LNCaP clone FGC (cell line): Measurements from ENCODE around the gene SLN.
A peak's percentile ranks its signal among the peaks of the same experiment; 100 is the strongest.

Experiments
- DNase-seq: peaks from one replicate; pipeline ENCODE4 v3.0.0-alpha.2; 2011; ENCODE audit warnings: low read depth
- H3K4me3 ChIP-seq: 2 replicates; pipeline ENCODE4 v1.5.1; 2011; ENCODE audit warnings: mild to moderate bottlenecking, low read depth, low read length, control low read depth
- TF ChIP-seq, protein P1 (sequence below): IDR thresholded peaks from 2 replicates; pipeline ENCODE4 v1.5.1; 2012; ENCODE audit warnings: mild to moderate bottlenecking; ENCODE audit not compliant: control insufficient read depth, insufficient read depth; ENCODE audit errors: extremely low read depth

Gene SLN

DNA sequence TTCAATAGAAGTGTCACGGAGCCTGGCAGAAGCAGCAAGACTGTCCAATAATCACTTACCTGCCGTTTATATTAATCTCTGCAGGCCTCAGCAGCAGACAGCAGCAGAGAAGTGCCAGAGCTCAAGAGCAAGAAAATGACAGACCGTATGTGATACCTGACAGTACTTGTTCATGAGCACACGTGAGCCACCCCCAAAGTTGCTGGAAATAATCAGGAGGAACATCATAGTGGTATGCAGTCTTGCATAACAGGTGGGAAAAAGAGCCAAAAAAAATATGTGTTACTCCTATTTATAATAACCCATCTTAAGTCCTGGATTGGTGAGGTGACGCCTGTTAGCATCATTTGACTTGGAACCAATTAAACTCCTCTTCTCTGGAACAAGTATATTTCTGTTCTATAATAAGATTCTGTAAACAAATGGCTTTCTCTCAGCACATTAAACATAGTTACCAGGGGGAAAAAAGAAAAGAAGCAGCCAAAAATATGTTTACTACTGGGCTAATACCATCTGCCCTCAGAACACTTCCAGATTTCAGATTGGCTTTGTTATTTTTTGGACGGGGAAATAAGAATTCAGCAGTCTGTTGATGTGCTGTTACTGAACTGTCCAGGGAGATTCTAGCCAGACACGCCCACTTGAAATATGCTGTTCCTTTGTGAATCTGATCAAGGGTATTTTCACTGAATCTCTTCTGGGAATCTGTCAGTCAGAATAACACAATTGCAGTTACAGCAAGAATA is 7.9 kb upstream of the SLN start:
- no peak overlapping the region for H3K4me3 ChIP-seq
- DNase-seq = no peak
- TF ChIP-seq, protein P1, sequence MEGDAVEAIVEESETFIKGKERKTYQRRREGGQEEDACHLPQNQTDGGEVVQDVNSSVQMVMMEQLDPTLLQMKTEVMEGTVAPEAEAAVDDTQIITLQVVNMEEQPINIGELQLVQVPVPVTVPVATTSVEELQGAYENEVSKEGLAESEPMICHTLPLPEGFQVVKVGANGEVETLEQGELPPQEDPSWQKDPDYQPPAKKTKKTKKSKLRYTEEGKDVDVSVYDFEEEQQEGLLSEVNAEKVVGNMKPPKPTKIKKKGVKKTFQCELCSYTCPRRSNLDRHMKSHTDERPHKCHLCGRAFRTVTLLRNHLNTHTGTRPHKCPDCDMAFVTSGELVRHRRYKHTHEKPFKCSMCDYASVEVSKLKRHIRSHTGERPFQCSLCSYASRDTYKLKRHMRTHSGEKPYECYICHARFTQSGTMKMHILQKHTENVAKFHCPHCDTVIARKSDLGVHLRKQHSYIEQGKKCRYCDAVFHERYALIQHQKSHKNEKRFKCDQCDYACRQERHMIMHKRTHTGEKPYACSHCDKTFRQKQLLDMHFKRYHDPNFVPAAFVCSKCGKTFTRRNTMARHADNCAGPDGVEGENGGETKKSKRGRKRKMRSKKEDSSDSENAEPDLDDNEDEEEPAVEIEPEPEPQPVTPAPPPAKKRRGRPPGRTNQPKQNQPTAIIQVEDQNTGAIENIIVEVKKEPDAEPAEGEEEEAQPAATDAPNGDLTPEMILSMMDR = no peak

DNA sequence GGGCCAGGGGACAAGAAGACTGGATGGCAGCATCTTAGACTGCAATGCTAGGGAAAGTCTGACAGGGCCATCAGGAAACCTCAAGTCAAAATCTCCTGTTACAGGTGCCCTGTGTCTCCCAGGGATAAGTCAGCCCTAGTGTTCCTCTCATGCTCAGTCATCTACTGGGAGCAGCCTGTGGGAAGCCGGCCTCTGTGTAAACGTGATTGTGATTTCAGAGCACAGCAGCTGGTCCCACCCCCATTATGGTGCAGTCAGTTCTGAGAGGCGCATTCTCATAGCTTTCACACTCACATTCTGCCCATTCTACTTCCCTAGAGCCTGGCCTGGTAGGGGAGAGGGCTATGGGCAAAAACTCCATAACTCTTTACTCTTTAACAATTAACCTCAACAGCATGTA is 7.2 kb upstream of the SLN start:
- no peak overlapping the region for H3K4me3 ChIP-seq
- TF ChIP-seq, protein P1 = no peak
- DNase-seq = no peak

DNA sequence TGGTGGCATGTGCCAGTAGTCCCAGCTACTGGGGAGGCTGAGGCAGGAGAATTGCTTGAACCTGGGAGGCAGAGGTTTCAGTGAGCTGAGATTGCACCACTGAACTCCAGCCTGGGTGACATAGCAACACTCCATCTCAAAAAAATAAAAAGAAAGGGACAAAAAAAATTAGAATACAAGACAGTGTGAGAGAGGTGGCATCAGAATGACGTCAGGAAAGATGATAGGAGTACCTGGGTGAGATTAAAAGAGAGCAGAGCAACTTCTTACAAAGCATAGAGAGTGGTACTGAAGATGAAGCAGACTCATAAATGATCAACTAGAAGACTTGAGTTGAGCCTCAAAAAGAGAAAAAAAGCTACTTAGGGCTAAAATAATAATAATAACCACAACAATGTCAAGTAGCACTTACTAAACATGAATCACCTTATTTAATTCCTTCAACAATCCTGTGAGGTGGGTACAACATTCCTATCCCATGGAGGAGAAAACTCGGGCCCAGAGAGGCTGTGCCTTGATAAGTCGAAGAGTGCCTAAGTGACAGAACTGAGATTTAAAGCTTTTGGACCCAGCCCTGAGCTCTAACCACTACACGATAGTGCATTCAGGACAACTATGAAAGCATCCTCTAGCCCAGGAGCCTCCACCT is 5.2 kb upstream of the SLN start:
- no peak overlapping the region for H3K4me3 ChIP-seq
- no peak for DNase-seq
- TF ChIP-seq, protein P1 = no peak

DNA sequence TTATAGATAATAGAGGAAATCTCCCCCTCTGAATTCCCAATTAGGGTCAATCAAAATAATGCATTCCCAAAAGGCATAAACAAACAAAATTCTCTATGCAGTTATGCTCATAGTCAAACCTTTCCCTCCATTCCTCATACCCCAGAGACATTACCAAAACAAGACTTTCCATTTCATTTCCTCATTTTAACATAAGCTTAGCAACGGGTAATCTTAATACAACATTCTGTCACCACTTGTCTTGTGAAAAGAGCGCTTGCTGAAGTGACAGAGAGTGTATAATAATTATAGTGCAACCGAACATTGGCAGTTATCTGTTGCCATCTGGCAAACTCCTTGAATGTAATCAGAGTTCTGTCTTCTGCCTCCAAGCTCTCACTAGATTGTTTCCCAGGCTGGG is 1.2 kb upstream of the SLN start:
- TF ChIP-seq, protein P1 = no peak
- DNase-seq = no peak
- H3K4me3 ChIP-seq = no peak overlapping the region

DNA sequence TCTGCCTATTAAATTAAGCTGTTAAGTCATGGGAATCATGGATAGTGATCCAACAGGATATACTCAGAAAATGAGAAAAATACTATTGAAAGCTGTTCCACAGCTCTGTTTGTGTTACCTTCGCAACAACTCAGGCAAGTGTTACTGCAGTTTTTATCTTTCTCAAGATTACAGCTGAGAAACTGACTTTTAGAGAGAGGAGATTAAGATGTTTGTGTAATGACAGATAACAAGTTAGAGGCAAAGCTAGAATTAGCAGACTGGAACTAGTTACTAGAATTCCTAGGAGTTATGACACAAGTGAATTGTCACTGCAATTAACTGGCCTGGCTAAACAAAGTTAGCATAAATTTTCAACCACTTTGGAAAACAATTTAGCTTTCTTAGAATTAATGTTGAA is 1.6 kb downstream of the SLN start:
- H3K4me3 ChIP-seq = no peak overlapping the region
- no peak for DNase-seq
- TF ChIP-seq, protein P1 = no peak

DNA sequence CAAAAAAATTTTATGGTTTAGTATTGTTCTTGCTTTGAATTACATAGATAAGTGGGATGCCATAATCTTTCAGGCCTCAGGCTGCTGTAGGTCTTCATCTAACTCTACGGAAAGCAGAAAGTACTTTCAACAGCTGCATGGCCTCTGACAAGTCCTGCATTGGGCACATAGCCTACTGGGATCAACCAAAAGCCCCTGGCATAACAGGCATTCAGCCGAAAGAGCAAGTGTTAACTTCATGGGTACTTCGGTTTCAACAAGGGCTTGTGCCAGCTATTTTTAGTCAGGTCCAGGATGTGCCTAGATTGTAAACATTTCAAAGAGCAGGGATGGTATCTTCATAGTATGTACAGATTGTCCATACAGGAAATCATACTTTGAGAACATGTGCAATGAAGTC is 3.1 kb downstream of the SLN start:
- TF ChIP-seq, protein P1 = no peak
- DNase-seq = peak; percentile 38
- no peak overlapping the region for H3K4me3 ChIP-seq
